HCT116 (cell line): ENCODE data around the gene PEX5. TPM values are rescaled to one million over a fixed set of nuclear protein-coding genes. Genes with fewer than 3 reads are reported as not detected.

ENCODE experiments used
- ATAC-seq: fragments of 200-7000 bp; cut with Tn5 transposase; 2 replicates; pipeline ENCODE4 v1.9.1; 2020; ENCODE audit warnings: mild to moderate bottlenecking, moderate library complexity
- BruUV-seq: library from RNA; stranded (reverse); fragments of 400-500 nt; replicated peaks from 2 replicates; lab custom pipeline; 2021; lab: Mats Ljungman, UMichigan
- CTCF ChIA-PET: fragments of 300-600 bp; sonication (Branson Sonifier 250); formaldehyde crosslinking; loops from one replicate; lab custom pipeline; 2021; ENCODE audit warnings: antibody characterized with exemption; lab: Charles Lee
- POLR2A ChIA-PET: fragments of 300-600, 350-600 bp; sonication (Branson Sonifier 250); formaldehyde crosslinking; loops from one replicate; lab custom pipeline; 2021; ENCODE audit warnings: antibody characterized with exemption; lab: Charles Lee
- RAD21 ChIA-PET, 2 experiments: fragments of 300-600 bp; sonication (Branson Sonifier 250); formaldehyde crosslinking; loops; one replicate each; lab custom pipeline; 2023; ENCODE audit warnings: low total read pairs in 2 of 2; ENCODE audit not compliant: uncharacterized antibody in 2 of 2, unreplicated experiment in 2 of 2, low non-redundant PET in 1 of 2; lab: Charles Lee
- DNase-seq: peaks from one replicate; pipeline ENCODE4 v3.0.0-alpha.2; 2010; ENCODE audit warnings: low read depth, low spot score
- H2AFZ ChIP-seq: fragments of 200-600 bp; shearing (Covaris generic), sonication (generic); 2 replicates; pipeline ENCODE4 v1.6.1; 2017; ENCODE audit warnings: low read depth, mixed run types, mixed read lengths, antibody characterized with exemption, low read length; ENCODE audit not compliant: poor library complexity, severe bottlenecking
- H3K27ac ChIP-seq: 2 replicates; pipeline ENCODE4 v1.5.1; 2012; ENCODE audit warnings: low read depth, low read length
- H3K27me3 ChIP-seq: fragments of 200-600 bp; sonication (generic); 2 replicates; pipeline ENCODE4 v1.6.1; 2016; ENCODE audit warnings: mixed run types, low read length, mixed read lengths; ENCODE audit not compliant: insufficient read depth
- H3K36me3 ChIP-seq, 2 experiments: fragments of 200-500 bp in 1 of 2; fragments of 200-600 bp in 1 of 2; sonication (Bioruptor generic) in 1 of 2; sonication (generic) in 1 of 2; 2 replicates each; pipeline versions ENCODE4 v1.5.1 to v1.6.1; 2014 to 2016; ENCODE audit warnings: low read length in 2 of 2, inconsistent platforms in 1 of 2, mixed read lengths in 1 of 2, mixed run types in 1 of 2; ENCODE audit not compliant: insufficient read depth in 2 of 2, control insufficient read depth in 1 of 2
- H3K4me1 ChIP-seq, 2 experiments: fragments of 200-600 bp in 1 of 2; sonication (generic) in 1 of 2; 2 replicates each; pipeline versions ENCODE4 v1.5.1 to v1.6.1; 2012 to 2017; ENCODE audit warnings: low read length in 2 of 2, inconsistent platforms in 1 of 2, mild to moderate bottlenecking in 1 of 2, mixed read lengths in 1 of 2, mixed run types in 1 of 2, moderate library complexity in 1 of 2; ENCODE audit not compliant: insufficient read depth in 2 of 2, control insufficient read depth in 1 of 2
- H3K4me2 ChIP-seq: fragments of 200-600 bp; sonication (generic); 2 replicates; pipeline ENCODE4 v1.6.1; 2017; ENCODE audit warnings: mixed run types, low read length, mixed read lengths
- H3K4me3 ChIP-seq, 2 experiments: fragments of 200-600 bp in 1 of 2; sonication (generic) in 1 of 2; replicated peaks in 1 of 2; 2 replicates each; pipeline ENCODE4 v1.5.1; 2011 to 2016; ENCODE audit warnings: low read length in 2 of 2, control low read depth in 1 of 2, low read depth in 1 of 2, mild to moderate bottlenecking in 1 of 2, mixed read lengths in 1 of 2, mixed run types in 1 of 2
- H3K79me2 ChIP-seq: fragments of 200-600 bp; sonication (generic); 2 replicates; pipeline ENCODE4 v1.6.1; 2017; ENCODE audit warnings: mild to moderate bottlenecking, mixed run types, low read length, moderate library complexity, mixed read lengths; ENCODE audit not compliant: insufficient read depth
- H3K9ac ChIP-seq: fragments of 200-600 bp; sonication (generic); 2 replicates; pipeline ENCODE4 v1.6.1; 2016; ENCODE audit warnings: low read length, mixed read lengths
- H3K9me2 ChIP-seq: fragments of 200-600 bp; sonication (generic), shearing (Covaris generic); 2 replicates; pipeline ENCODE4 v1.6.1; 2017; ENCODE audit warnings: mixed run types, mild to moderate bottlenecking, moderate library complexity; ENCODE audit not compliant: insufficient read depth
- H3K9me3 ChIP-seq, 2 experiments: fragments of 200-500 bp in 1 of 2; fragments of 200-600 bp in 1 of 2; sonication (Bioruptor generic) in 1 of 2; sonication (generic) in 1 of 2; 2 replicates each; pipeline ENCODE4 v1.6.1; 2014 to 2017; ENCODE audit warnings: low read length in 2 of 2, mixed read lengths in 2 of 2, inconsistent platforms in 1 of 2, low read depth in 1 of 2, mild to moderate bottlenecking in 1 of 2, mixed run types in 1 of 2, moderate library complexity in 1 of 2; ENCODE audit not compliant: control insufficient read depth in 1 of 2, insufficient read depth in 1 of 2
- H4K20me1 ChIP-seq: fragments of 200-600 bp; sonication (generic), shearing (Covaris generic); 2 replicates; pipeline ENCODE4 v1.6.1; 2017; ENCODE audit warnings: mixed run types, mild to moderate bottlenecking, moderate library complexity; ENCODE audit not compliant: insufficient read depth
- CBX3 ChIP-seq: IDR thresholded peaks from 2 replicates; pipeline ENCODE4 v1.6.1; 2012; ENCODE audit warnings: low read depth
- CEBPB ChIP-seq: IDR thresholded peaks from 2 replicates; pipeline ENCODE4 v1.6.1; 2012; ENCODE audit warnings: low read depth
- EGR1 ChIP-seq: IDR thresholded peaks from 2 replicates; pipeline ENCODE4 v1.6.1; 2012; ENCODE audit warnings: low read depth
- ELF1 ChIP-seq: IDR thresholded peaks from 2 replicates; pipeline ENCODE4 v1.6.1; 2012; ENCODE audit warnings: low read depth, borderline replicate concordance
- EZH2 ChIP-seq: fragments of 200-600 bp; sonication (generic); IDR thresholded peaks from 2 replicates; pipeline ENCODE4 v1.6.1; 2017; ENCODE audit warnings: antibody characterized with exemption, mixed run types
- EZH2phosphoT487 ChIP-seq: fragments of 200-600 bp; IDR thresholded peaks from 2 replicates; pipeline ENCODE4 v1.6.1; 2018; ENCODE audit warnings: antibody characterized with exemption, borderline replicate concordance
- FOSL1 ChIP-seq: IDR thresholded peaks from 2 replicates; pipeline ENCODE4 v1.6.1; 2012; ENCODE audit warnings: low read depth
- JUND ChIP-seq: IDR thresholded peaks from 2 replicates; pipeline ENCODE4 v1.6.1; 2012
- POLR2A ChIP-seq: IDR thresholded peaks from 2 replicates; pipeline ENCODE4 v1.7.0; 2011; ENCODE audit warnings: borderline replicate concordance; ENCODE audit not compliant: insufficient read depth, insufficient read length; ENCODE audit errors: extremely low read depth
- POLR2AphosphoS5 ChIP-seq: IDR thresholded peaks from 2 replicates; pipeline ENCODE4 v1.6.1; 2011; ENCODE audit warnings: mild to moderate bottlenecking, low read depth, low read length, moderate library complexity
- RAD21 ChIP-seq: IDR thresholded peaks from 2 replicates; pipeline ENCODE4 v1.6.1; 2012; ENCODE audit warnings: low read depth, mild to moderate bottlenecking
- SIN3A ChIP-seq: IDR thresholded peaks from 2 replicates; pipeline ENCODE4 v1.6.1; 2012; ENCODE audit warnings: low read depth
- SP1 ChIP-seq: IDR thresholded peaks from 2 replicates; pipeline ENCODE4 v1.6.1; 2012; ENCODE audit warnings: low read depth
- SRF ChIP-seq: IDR thresholded peaks from 2 replicates; pipeline ENCODE4 v1.6.1; 2012; ENCODE audit warnings: low read depth
- TCF7L2 ChIP-seq: IDR thresholded peaks from 2 replicates; pipeline ENCODE4 v1.7.0; 2011; ENCODE audit warnings: borderline replicate concordance, inconsistent platforms; ENCODE audit not compliant: insufficient read depth, insufficient read length; ENCODE audit errors: extremely low read depth
- YY1 ChIP-seq: IDR thresholded peaks from 2 replicates; pipeline ENCODE4 v1.6.1; 2011; ENCODE audit warnings: low read length, low read depth, moderate library complexity, mild to moderate bottlenecking; ENCODE audit not compliant: insufficient replicate concordance; ENCODE audit errors: extremely low read depth
- ZFX ChIP-seq: fragments of 450-650 bp; IDR thresholded peaks from 2 replicates; pipeline ENCODE4 v1.6.1; 2017
- ZNF274 ChIP-seq: fragments of 200-500 bp; sonication (Bioruptor generic); IDR thresholded peaks from 2 replicates; pipeline ENCODE4 v1.6.1; 2014; ENCODE audit warnings: mild to moderate bottlenecking, low read depth, low read length, inconsistent platforms
- intact Hi-C: fragments of 100-400 bp; cut with micrococcal nuclease; formaldehyde crosslinking; loops from 2 replicates; pipeline ENCODE4 v1.10.0; 2022
- total RNA-seq: library from RNA; stranded (reverse); gene quantifications from one replicate; pipeline ENCODE4 v1.2.1, GENCODE V29; 2021; ENCODE audit not compliant: unreplicated experiment
- TF ChIP-seq, protein P1 (sequence below), 3 experiments: fragments of 200-600 bp in 1 of 3; sonication (generic) in 1 of 3; IDR thresholded peaks in 2 of 3; conservative IDR thresholded peaks in 1 of 3; 2 replicates each; pipeline ENCODE4 v1.5.1; 2012 to 2017; ENCODE audit warnings: low read depth in 2 of 3, low read length in 2 of 3, antibody characterized with exemption in 1 of 3, borderline replicate concordance in 1 of 3, control low read depth in 1 of 3, mild to moderate bottlenecking in 1 of 3, mixed read lengths in 1 of 3, mixed run types in 1 of 3, moderate library complexity in 1 of 3; ENCODE audit not compliant: insufficient read depth in 1 of 3
- TF ChIP-seq, protein P2 (sequence below): IDR thresholded peaks from 2 replicates; pipeline ENCODE4 v1.6.1; 2012
- TF ChIP-seq, protein P3 (sequence below): IDR thresholded peaks from 2 replicates; pipeline ENCODE4 v1.6.1; 2012
- TF ChIP-seq, protein P4 (sequence below): IDR thresholded peaks from 2 replicates; pipeline ENCODE4 v1.6.1; 2011; ENCODE audit warnings: mild to moderate bottlenecking, low read length, moderate library complexity; ENCODE audit not compliant: insufficient replicate concordance; ENCODE audit errors: extremely low read depth

Gene PEX5
- total RNA-seq, 1 experiment from 2014 or later, result 45.4 TPM

DNA sequence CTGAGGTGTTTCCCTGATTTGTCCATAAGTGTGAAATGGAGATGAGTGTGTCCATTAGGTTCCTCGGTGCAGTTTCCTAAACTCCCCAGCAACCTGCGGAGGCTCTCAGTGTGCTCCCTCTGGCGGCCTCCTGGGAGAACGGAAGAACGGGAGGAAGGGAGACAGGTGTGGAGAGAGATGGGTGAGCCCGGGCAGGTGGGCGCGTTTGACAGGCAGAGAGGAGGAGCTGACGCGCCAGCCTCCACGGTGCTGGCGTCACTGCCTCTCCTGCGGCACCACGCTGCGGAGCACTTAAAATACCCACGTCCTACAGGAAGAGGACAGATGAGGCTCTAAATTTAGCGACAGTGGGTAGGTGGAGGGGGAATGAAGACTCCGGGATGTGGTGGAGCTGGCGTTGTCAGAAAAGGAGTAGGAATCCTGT, 26.8 kb upstream of the PEX5 start:
- no TSS peak for BruUV-seq
- peak overlapping the region in 1 of 2 experiments; percentile 34; a peak in 3 of 4 replicates for H3K4me3 ChIP-seq
- H3K9me3 ChIP-seq, result peaks cover 0 to 9% of the 10 kb centered on the region in 2 experiments; a peak in 2 of 4 replicates
- no peaks in the 10 kb centered on the region for H3K36me3 ChIP-seq
- intact Hi-C loops, result no loop called here
- peaks cover 8 to 15% of the 10 kb centered on the region in 2 experiments for H3K4me1 ChIP-seq
- no peak overlapping the region for H3K27ac ChIP-seq
- no peaks in the 10 kb centered on the region for H3K9me2 ChIP-seq
- peak overlapping the region; percentile 90 for H2AFZ ChIP-seq
- H3K27me3 ChIP-seq, result no peaks in the 10 kb centered on the region
- H3K9ac ChIP-seq, result no peak overlapping the region
- POLR2A ChIA-PET, result interaction anchor here (1.3 kb wide), 1 partner anchor 219 kb away, joined by 3 read pairs; the partner anchor contains the start of genes C12orf57 and RNU7-1
- ATAC-seq, result peak; percentile 99
- CTCF ChIA-PET, result interaction anchor here (0.6 to 2.1 kb wide), 7 partner anchors 10 to 219 kb away, joined by 3 to 9 read pairs (median 3); partner anchors contain the start of genes C12orf57, PEX5 and RNU7-1
- no peaks in the 10 kb centered on the region for H4K20me1 ChIP-seq
- peak overlapping the region; percentile 73 for H3K4me2 ChIP-seq
- RAD21 ChIA-PET, result no interaction called here
- H3K79me2 ChIP-seq, result no peaks in the 10 kb centered on the region
- peak; percentile 76 for DNase-seq
- no peak for TF ChIP-seq ZNF274
- no peak for TF ChIP-seq CEBPB
- TF ChIP-seq EGR1, result no peak
- TF ChIP-seq YY1, result peak; percentile 7
- TF ChIP-seq SP1, result no peak
- no peak for TF ChIP-seq SIN3A
- no peak for TF ChIP-seq ZFX
- TF ChIP-seq EZH2, result no peak
- TF ChIP-seq, protein P1, sequence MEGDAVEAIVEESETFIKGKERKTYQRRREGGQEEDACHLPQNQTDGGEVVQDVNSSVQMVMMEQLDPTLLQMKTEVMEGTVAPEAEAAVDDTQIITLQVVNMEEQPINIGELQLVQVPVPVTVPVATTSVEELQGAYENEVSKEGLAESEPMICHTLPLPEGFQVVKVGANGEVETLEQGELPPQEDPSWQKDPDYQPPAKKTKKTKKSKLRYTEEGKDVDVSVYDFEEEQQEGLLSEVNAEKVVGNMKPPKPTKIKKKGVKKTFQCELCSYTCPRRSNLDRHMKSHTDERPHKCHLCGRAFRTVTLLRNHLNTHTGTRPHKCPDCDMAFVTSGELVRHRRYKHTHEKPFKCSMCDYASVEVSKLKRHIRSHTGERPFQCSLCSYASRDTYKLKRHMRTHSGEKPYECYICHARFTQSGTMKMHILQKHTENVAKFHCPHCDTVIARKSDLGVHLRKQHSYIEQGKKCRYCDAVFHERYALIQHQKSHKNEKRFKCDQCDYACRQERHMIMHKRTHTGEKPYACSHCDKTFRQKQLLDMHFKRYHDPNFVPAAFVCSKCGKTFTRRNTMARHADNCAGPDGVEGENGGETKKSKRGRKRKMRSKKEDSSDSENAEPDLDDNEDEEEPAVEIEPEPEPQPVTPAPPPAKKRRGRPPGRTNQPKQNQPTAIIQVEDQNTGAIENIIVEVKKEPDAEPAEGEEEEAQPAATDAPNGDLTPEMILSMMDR (IDR thresholded peaks at IDR 0.05 in 2 of 3, conservative IDR thresholded peaks at IDR 0.05 in 1 of 3; ENCODE audit: borderline replicate concordance in 1 of 3, insufficient read depth in 1 of 3, low read depth in 2 of 3, low read length in 2 of 3), result peak; percentile 67 to 92 (median 87); a peak in 5 of 6 replicates
- no peak for TF ChIP-seq POLR2A
- TF ChIP-seq ELF1, result no peak
- TF ChIP-seq JUND, result no peak
- TF ChIP-seq, protein P2, sequence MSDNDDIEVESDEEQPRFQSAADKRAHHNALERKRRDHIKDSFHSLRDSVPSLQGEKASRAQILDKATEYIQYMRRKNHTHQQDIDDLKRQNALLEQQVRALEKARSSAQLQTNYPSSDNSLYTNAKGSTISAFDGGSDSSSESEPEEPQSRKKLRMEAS, result peak; percentile 62
- no peak for TF ChIP-seq SRF
- TF ChIP-seq, protein P3, sequence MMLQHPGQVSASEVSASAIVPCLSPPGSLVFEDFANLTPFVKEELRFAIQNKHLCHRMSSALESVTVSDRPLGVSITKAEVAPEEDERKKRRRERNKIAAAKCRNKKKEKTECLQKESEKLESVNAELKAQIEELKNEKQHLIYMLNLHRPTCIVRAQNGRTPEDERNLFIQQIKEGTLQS, result no peak
- peak; percentile 53 for TF ChIP-seq RAD21
- no peak for TF ChIP-seq FOSL1
- TF ChIP-seq EZH2phosphoT487, result no peak
- no peak for TF ChIP-seq POLR2AphosphoS5
- TF ChIP-seq TCF7L2, result no peak
- no peak for TF ChIP-seq CBX3
- TF ChIP-seq, protein P4, sequence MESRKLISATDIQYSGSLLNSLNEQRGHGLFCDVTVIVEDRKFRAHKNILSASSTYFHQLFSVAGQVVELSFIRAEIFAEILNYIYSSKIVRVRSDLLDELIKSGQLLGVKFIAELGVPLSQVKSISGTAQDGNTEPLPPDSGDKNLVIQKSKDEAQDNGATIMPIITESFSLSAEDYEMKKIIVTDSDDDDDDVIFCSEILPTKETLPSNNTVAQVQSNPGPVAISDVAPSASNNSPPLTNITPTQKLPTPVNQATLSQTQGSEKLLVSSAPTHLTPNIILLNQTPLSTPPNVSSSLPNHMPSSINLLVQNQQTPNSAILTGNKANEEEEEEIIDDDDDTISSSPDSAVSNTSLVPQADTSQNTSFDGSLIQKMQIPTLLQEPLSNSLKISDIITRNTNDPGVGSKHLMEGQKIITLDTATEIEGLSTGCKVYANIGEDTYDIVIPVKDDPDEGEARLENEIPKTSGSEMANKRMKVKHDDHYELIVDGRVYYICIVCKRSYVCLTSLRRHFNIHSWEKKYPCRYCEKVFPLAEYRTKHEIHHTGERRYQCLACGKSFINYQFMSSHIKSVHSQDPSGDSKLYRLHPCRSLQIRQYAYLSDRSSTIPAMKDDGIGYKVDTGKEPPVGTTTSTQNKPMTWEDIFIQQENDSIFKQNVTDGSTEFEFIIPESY, result no peak
